Fibroblast of mammary gland (primary cell): ENCODE data around the gene MSMB.
"Not testable (repeated sequence)": the region's sequence is repeated elsewhere in the genome, so short reads cannot be mapped to it uniquely, and the experiment has no call there.

Experiments used
- DNase-seq: peaks from one replicate; pipeline ENCODE4 v3.0.0-alpha.2; 2010; ENCODE audit warnings: low read depth
- H3K4me3 ChIP-seq: 2 replicates; pipeline ENCODE4 v1.5.1; 2011; ENCODE audit warnings: low read depth, mild to moderate bottlenecking, low read length, moderate library complexity; ENCODE audit not compliant: control insufficient read depth
- CTCF ChIP-seq: conservative IDR thresholded peaks from 2 replicates; pipeline ENCODE4 v1.5.1; 2011; ENCODE audit warnings: low read depth, low read length, inconsistent platforms; ENCODE audit not compliant: control insufficient read depth, insufficient read depth

Gene MSMB

GRCh38 chr10:46046261-46046660, at the start of gene MSMB:
MSMB (minus strand) TSS chr10:46046269; CDS start chr10:46046237, 32 bp downstream.
- no peak within 1 kb of the TSS for H3K4me3 ChIP-seq
- TF ChIP-seq CTCF: no peak

GRCh38 chr10:46094931-46095750, 49.1 kb upstream of the MSMB start:
- TF ChIP-seq CTCF: no peak
- no peak overlapping the region for H3K4me3 ChIP-seq
- DNase-seq: no peak

More at GRCh38 chr10:46046261-46046660, at the start of gene MSMB:
- DNase-seq: no peak

DNA sequence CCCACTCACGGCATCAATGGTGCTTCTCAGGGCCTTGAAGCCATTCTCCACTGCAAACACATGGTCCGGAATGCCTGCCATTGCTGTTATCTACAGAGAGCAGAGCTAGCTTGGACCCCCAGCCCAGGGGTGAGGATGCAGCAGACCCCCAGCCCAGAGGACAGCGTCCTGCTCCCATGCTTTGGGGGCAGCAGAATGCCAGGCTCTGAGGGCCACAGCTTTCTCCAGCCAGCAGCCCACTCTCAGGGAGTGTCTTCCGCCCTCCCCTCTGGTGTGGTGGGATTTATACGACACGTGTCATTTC, 48.1 kb upstream of the MSMB start:
- no peak overlapping the region for H3K4me3 ChIP-seq
- no peak for TF ChIP-seq CTCF
- DNase-seq: no peak

DNA sequence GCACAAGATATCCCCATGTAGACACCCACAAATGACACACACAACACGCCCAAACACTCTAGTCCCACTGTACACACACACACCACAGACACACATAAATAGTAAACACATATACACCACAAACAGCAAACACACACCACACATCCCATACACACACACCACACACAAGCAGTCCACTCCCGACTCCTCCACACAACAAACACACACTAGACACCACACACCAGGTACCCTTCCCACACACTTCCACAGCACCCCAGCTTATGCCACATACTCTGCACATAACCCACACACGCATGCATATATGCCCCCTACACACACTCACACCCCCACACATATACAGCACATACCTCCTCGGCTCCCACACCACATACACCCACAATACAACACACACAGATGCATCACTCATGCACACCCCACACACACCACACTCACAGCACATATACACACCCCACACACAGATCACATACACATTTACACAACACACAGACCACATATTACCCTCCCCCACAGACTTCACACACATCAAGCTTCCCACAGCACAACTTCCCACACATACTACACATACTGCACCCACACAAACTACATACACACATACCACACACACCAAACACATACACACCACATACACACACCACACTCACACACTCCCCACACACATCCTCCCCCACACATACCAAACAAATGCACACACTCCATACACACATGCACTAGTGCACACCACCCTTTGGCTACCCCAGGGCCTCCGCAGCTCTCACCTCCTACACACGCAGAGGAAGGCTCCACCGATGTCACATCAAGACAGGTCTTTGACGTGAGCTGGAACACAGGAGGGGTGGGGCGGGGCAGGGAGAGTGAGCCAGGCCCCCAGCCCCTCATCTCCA, 47.5 kb upstream of the MSMB start:
- not testable (repeated sequence) for DNase-seq

DNA sequence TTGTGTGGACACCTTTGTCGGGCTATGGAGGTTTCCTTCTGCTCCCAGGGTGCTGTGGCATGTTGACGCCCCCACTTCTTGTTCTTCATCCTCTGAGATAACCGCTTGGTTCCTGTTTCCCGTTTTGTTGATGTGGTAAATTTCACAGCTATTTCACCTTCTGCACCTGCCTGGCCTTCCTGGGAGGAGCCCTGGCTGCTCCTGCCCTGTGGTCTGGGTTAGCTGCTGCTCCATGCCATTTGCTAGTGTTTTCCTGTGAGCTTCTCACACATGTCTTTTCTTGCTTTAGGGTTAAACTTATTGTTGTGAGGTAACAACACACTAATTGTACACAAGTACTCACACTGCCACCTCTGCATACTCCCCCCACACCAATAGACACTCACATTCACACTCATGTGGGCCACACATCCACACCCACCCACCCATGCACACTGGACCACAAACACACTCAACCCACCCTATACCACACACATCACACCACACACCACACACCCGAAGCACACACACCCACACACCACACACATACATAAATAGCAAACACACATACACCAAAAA, 46.5 kb upstream of the MSMB start:
- TF ChIP-seq CTCF: no peak
- DNase-seq: no peak
- no peak overlapping the region for H3K4me3 ChIP-seq

More for the DNA sequence above, 47.5 kb upstream of the MSMB start:
- not testable (repeated sequence) for H3K4me3 ChIP-seq

GRCh38 chr10:46091828-46092523, 45.9 kb upstream of the MSMB start:
- DNase-seq: no peak
- no peak overlapping the region for H3K4me3 ChIP-seq
- TF ChIP-seq CTCF: no peak
